Aorta (tissue), 5 donors: ENCODE results near the gene TTF2. TPM values are rescaled to one million over a fixed set of nuclear protein-coding genes. Genes with fewer than 3 reads are reported as not detected.

ENCODE experiments used
- ATAC-seq: fragments of 200-7000 bp; cut with Tn5 transposase; one replicate; pipeline ENCODE4 v1.9.1; 2022; ENCODE audit warnings: moderate library complexity; ENCODE audit not compliant: low FRiP score
- DNase-seq, 2 donors: peaks; one replicate each; pipeline ENCODE4 v3.0.0-alpha.2; 2020
- H3K27ac ChIP-seq, 2 donors: one replicate each; pipeline ENCODE4 v1.5.1; 2013; ENCODE audit warnings: low read length in 2 of 2, mild to moderate bottlenecking in 2 of 2, moderate library complexity in 2 of 2, control low read depth in 1 of 2, inconsistent platforms in 1 of 2, low read depth in 1 of 2
- H3K27me3 ChIP-seq, 2 donors: one replicate each; pipeline ENCODE4 v1.6.1; 2013; ENCODE audit warnings: control low read depth in 1 of 2, low read length in 1 of 2, mild to moderate bottlenecking in 1 of 2, moderate library complexity in 1 of 2; ENCODE audit not compliant: insufficient read depth in 2 of 2, control insufficient read depth in 1 of 2
- H3K36me3 ChIP-seq, 2 donors: one replicate each; pipeline ENCODE4 v1.6.1; 2013; ENCODE audit warnings: control low read depth in 1 of 2, low read length in 1 of 2, mild to moderate bottlenecking in 1 of 2; ENCODE audit not compliant: insufficient read depth in 2 of 2, control insufficient read depth in 1 of 2
- H3K4me1 ChIP-seq, 2 donors: one replicate each; pipeline ENCODE4 v1.6.1; 2013; ENCODE audit warnings: low read length in 2 of 2, control low read depth in 1 of 2, mild to moderate bottlenecking in 1 of 2, moderate library complexity in 1 of 2; ENCODE audit not compliant: insufficient read depth in 2 of 2, control insufficient read depth in 1 of 2
- H3K4me3 ChIP-seq, 2 donors: one replicate each; pipeline ENCODE4 v1.5.1; 2013; ENCODE audit warnings: low read length in 2 of 2, control low read depth in 1 of 2, mild to moderate bottlenecking in 1 of 2
- H3K9me3 ChIP-seq: one replicate; pipeline ENCODE4 v1.6.1; 2013; ENCODE audit warnings: mild to moderate bottlenecking, low read length; ENCODE audit not compliant: control insufficient read depth
- WGBS, 2 donors: extraction: QIAGEN DNeasy Blood & Tissue Kit; methylation state at CpG; one replicate each; pipeline ENCODE4 v1.1.7; 2013; 5-methylcytosine and 5-hydroxymethylcytosine counted together
- intact Hi-C, 2 donors: fragments of 100-400 bp; cut with DNase I; formaldehyde crosslinking; loops; one replicate each; pipeline versions ENCODE4 v1.14.2 to v1.15.0; 2022
- polyA plus RNA-seq, 2 donors: library from polyadenylated mRNA; stranded (reverse); fragments of 200-250 nt; gene quantifications; one replicate each; pipeline ENCODE4 v1.2.3, GENCODE V29; 2013
- total RNA-seq, 2 donors: library from RNA; stranded (reverse); fragmentation: NEBNext Ultra II Directional; extraction: Animal tissue kit (Norgen Biotek cat#: 25700); gene quantifications; one replicate each; pipeline ENCODE4 v1.2.1, GENCODE V29; 2021
- donor health status: healthy with polysubstance abuse.
- donor health status: Bipolar disorder and iron deficiency.
- donor health status: DM: no; HTN: no; CAD: no.
- donor health status: DM: no; HTN: no; CAD: no.
- donor health status: DM: yes; HTN: yes; CAD: no.

TTF2 gene
- total and polyA plus RNA-seq, 4 donors: 0.63 to 18.8 (median 8.6) TPM

- 65 to 74% methylated on average over 6 of the region's 6 CpGs for WGBS, 2 donors
- intact Hi-C loops: no loop called here
- DNase-seq: no peak
- Histone ChIP-seq H3K4me3 (no peak overlapping the region), H3K27me3 (no peaks in the 10 kb centered on the region), H3K36me3 (no peaks in the 10 kb centered on the region), H3K9me3 (no peaks in the 10 kb centered on the region), H3K27ac (no peak overlapping the region), H3K4me1 (no peaks in the 10 kb centered on the region)
- no peak for ATAC-seq
Observed at GRCh38 chr1:117036018-117036461, 24.1 kb upstream of the TTF2 start.

- H3K4me3 ChIP-seq: no peak overlapping the region
- ATAC-seq: no peak
- intact Hi-C loops: no loop called here
- no peak for DNase-seq
- 12 to 78% methylated on average over 1 of the region's 1 CpG for WGBS, 2 donors
- H3K27me3 ChIP-seq: no peaks in the 10 kb centered on the region
- no peaks in the 10 kb centered on the region for H3K4me1 ChIP-seq
- H3K36me3 ChIP-seq: no peaks in the 10 kb centered on the region
- no peak overlapping the region for H3K27ac ChIP-seq
- no peaks in the 10 kb centered on the region for H3K9me3 ChIP-seq
Observed at GRCh38 chr1:117037802-117038201, 22.3 kb upstream of the TTF2 start.

- H3K27ac ChIP-seq: no peak overlapping the region
- H3K27me3 ChIP-seq: no peaks in the 10 kb centered on the region
- H3K4me1 ChIP-seq: no peaks in the 10 kb centered on the region
- DNase-seq (no peak), ATAC-seq (no peak)
- H3K36me3 ChIP-seq: no peaks in the 10 kb centered on the region
- no peak overlapping the region for H3K4me3 ChIP-seq
- intact Hi-C loops: no loop called here
- 35% methylated on average over 6 of the region's 6 CpGs for WGBS, 2 donors
- H3K9me3 ChIP-seq: no peaks in the 10 kb centered on the region
Observed at GRCh38 chr1:117038236-117038635, 21.9 kb upstream of the TTF2 start.

GRCh38 chr1:117044217-117044616 lies 15.9 kb upstream of the TTF2 start:
- no peaks in the 10 kb centered on the region for H3K27me3 ChIP-seq
- no peaks in the 10 kb centered on the region for H3K36me3 ChIP-seq
- H3K4me1 ChIP-seq: no peaks in the 10 kb centered on the region
- intact Hi-C loops: no loop called here
- no peak overlapping the region for H3K27ac ChIP-seq
- WGBS, 2 donors: 97 to 100% methylated on average over 1 of the region's 1 CpG
- no peak for DNase-seq
- no peaks in the 10 kb centered on the region for H3K9me3 ChIP-seq
- ATAC-seq: no peak
- H3K4me3 ChIP-seq: no peak overlapping the region

- H3K27ac ChIP-seq: no peak overlapping the region
- DNase-seq (no peak), ATAC-seq (no peak)
- H3K4me1 ChIP-seq: no peaks in the 10 kb centered on the region
- intact Hi-C loops: no loop called here
- no peaks in the 10 kb centered on the region for H3K27me3 ChIP-seq
- no peak overlapping the region for H3K4me3 ChIP-seq
- 72 to 80% methylated on average over 2 of the region's 2 CpGs for WGBS, 2 donors
- no peaks in the 10 kb centered on the region for H3K36me3 ChIP-seq
- H3K9me3 ChIP-seq: no peaks in the 10 kb centered on the region
Observed at GRCh38 chr1:117045644-117046043, 14.5 kb upstream of the TTF2 start.

- no peak for ATAC-seq
- H3K27ac ChIP-seq: no peak overlapping the region
- DNase-seq: no peak
- WGBS, 2 donors: 73 to 76% methylated on average over 4 of the region's 4 CpGs
- no peaks in the 10 kb centered on the region for H3K9me3 ChIP-seq
- H3K27me3 ChIP-seq: no peaks in the 10 kb centered on the region
- H3K4me1 ChIP-seq: no peaks in the 10 kb centered on the region
- H3K36me3 ChIP-seq: no peaks in the 10 kb centered on the region
- H3K4me3 ChIP-seq: no peak overlapping the region
- intact Hi-C loops: no loop called here
Observed at GRCh38 chr1:117046781-117047180, 13.3 kb upstream of the TTF2 start.

- Histone ChIP-seq H3K9me3 (no peaks in the 10 kb centered on the region), H3K27ac (no peak overlapping the region), H3K36me3 (no peaks in the 10 kb centered on the region), H3K4me3 (no peak overlapping the region), H3K27me3 (no peaks in the 10 kb centered on the region), H3K4me1 (no peaks in the 10 kb centered on the region)
- no peak for ATAC-seq
- DNase-seq: no peak
- intact Hi-C loops: no loop called here
- 92 to 96% methylated on average over 2 of the region's 2 CpGs for WGBS, 2 donors
Observed at GRCh38 chr1:117047271-117047670, 12.9 kb upstream of the TTF2 start.

GRCh38 chr1:117049857-117050256 lies 10.3 kb upstream of the TTF2 start:
- intact Hi-C loops: loop anchor here (5.0 to 10.0 kb wide), 4 partner anchors 135 to 328 kb away; no protein-coding TSS in a partner anchor
- ATAC-seq: no peak

GRCh38 chr1:117051224-117052064 lies 8.7 kb upstream of the TTF2 start:
- Histone ChIP-seq H3K4me3 (no peak overlapping the region), H3K27me3 (no peaks in the 10 kb centered on the region), H3K36me3 (no peaks in the 10 kb centered on the region), H3K27ac (no peak overlapping the region), H3K9me3 (no peaks in the 10 kb centered on the region), H3K4me1 (no peaks in the 10 kb centered on the region)
- peak in 1 of 2 donors; percentile 54 for DNase-seq
- whole genome bisulfite sequencing, 2 donors: 16 to 60% methylated on average over 8 of the region's 8 CpGs
- intact Hi-C loops: loop anchor here (5.0 to 10.0 kb wide), 4 partner anchors 137 to 329 kb away; no protein-coding TSS in a partner anchor
- ATAC-seq: peak; percentile 60

More at GRCh38 chr1:117049857-117050256, 10.3 kb upstream of the TTF2 start:
- DNase-seq: no peak
- no peaks in the 10 kb centered on the region for H3K9me3 ChIP-seq
- WGBS, 2 donors: 90 to 91% methylated on average over 5 of the region's 5 CpGs
- no peak overlapping the region for H3K27ac ChIP-seq
- H3K36me3 ChIP-seq: no peaks in the 10 kb centered on the region
- no peaks in the 10 kb centered on the region for H3K27me3 ChIP-seq
- no peak overlapping the region for H3K4me3 ChIP-seq
- no peaks in the 10 kb centered on the region for H3K4me1 ChIP-seq
